Gastrocnemius medialis (tissue), 4 donors: Measurements from ENCODE around the gene EBLN2.

Source experiments
- POLR2A ChIP-seq, 2 donors: fragments of 450-650 bp; IDR thresholded peaks; one replicate each; pipeline ENCODE4 v1.6.1; 2017; ENCODE audit warnings: antibody characterized with exemption in 2 of 2, mild to moderate bottlenecking in 2 of 2, moderate library complexity in 2 of 2
- TF ChIP-seq, protein P1 (sequence below), 5 experiments: fragments of 450-650 bp in 3 of 5; fragments of 200-600 bp in 2 of 5; sonication (generic) in 2 of 5; IDR thresholded peaks in 4 of 5; conservative IDR thresholded peaks in 1 of 5; 1 replicate in 4 of 5; 2 replicates in 1 of 5; pipeline ENCODE4 v1.5.1; 2016 to 2019; ENCODE audit warnings: antibody characterized with exemption in 5 of 5, mild to moderate bottlenecking in 3 of 5, moderate library complexity in 3 of 5

DNA sequence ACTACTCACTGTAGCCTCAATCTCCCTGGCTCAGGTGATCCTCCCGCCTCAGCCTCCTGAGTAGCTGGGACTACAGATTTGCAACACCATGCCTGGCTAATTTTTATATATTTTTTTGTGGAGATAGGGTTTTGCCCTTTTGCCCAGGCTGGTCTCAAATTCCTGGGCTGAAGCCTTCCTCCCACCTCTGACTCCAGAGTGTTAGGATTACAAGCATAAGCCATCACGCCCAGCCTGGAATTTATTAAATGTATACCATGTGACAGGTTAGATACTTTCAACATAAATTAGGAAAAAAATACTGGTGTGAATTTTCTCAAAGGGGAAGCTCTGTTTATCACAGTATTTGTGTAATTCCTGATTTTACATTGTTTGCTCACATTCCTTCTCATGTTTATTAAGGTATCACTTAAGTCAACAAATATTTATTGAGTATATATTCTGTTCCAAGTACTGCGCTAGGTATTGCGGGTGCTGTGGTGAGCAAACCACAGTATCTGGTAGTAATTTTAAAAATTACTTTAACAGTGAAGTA lies 40.1 kb upstream of the EBLN2 start:
- TF ChIP-seq, protein P1, sequence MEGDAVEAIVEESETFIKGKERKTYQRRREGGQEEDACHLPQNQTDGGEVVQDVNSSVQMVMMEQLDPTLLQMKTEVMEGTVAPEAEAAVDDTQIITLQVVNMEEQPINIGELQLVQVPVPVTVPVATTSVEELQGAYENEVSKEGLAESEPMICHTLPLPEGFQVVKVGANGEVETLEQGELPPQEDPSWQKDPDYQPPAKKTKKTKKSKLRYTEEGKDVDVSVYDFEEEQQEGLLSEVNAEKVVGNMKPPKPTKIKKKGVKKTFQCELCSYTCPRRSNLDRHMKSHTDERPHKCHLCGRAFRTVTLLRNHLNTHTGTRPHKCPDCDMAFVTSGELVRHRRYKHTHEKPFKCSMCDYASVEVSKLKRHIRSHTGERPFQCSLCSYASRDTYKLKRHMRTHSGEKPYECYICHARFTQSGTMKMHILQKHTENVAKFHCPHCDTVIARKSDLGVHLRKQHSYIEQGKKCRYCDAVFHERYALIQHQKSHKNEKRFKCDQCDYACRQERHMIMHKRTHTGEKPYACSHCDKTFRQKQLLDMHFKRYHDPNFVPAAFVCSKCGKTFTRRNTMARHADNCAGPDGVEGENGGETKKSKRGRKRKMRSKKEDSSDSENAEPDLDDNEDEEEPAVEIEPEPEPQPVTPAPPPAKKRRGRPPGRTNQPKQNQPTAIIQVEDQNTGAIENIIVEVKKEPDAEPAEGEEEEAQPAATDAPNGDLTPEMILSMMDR (IDR thresholded peaks at IDR 0.05 in 4 of 5, conservative IDR thresholded peaks at IDR 0.05 in 1 of 5): no peak
- no peak for TF ChIP-seq POLR2A (IDR thresholded peaks at IDR 0.05)
